HG03457 (cell line): ENCODE data around the gene ABCC4.
"Not testable (repeated sequence)": the region's sequence is repeated elsewhere in the genome, so short reads cannot be mapped to it uniquely, and the experiment has no call there.

Experiments used
- ATAC-seq: cut with Tn5 transposase; IDR thresholded peaks from one replicate; pipeline ENCODE4 v1.9.1; 2021; ENCODE audit warnings: moderate number of reproducible peaks; ENCODE audit not compliant: unreplicated experiment

Gene ABCC4

GRCh38 chr13:95200386-95200957 lies 100.8 kb downstream of the ABCC4 start:
- not testable (repeated sequence) for ATAC-seq

- ATAC-seq, result no peak
Measured at GRCh38 chr13:95199896-95200295, 101.4 kb downstream of the ABCC4 start.

GRCh38 chr13:95198606-95199005 lies 102.6 kb downstream of the ABCC4 start:
- not testable (repeated sequence) for ATAC-seq

GRCh38 chr13:95197548-95197947 lies 103.7 kb downstream of the ABCC4 start:
- ATAC-seq, result no peak

GRCh38 chr13:95195146-95195545 lies 106.1 kb downstream of the ABCC4 start:
- ATAC-seq, result no peak

- no peak for ATAC-seq
Measured at GRCh38 chr13:95193509-95194230, 107.6 kb downstream of the ABCC4 start.

- no peak for ATAC-seq
Measured at GRCh38 chr13:95192998-95193397, 108.3 kb downstream of the ABCC4 start.

GRCh38 chr13:95192564-95192945 lies 108.7 kb downstream of the ABCC4 start:
- ATAC-seq, result not testable (repeated sequence)

- peak; percentile 86 for ATAC-seq
Measured at GRCh38 chr13:95191821-95192563, 109.3 kb downstream of the ABCC4 start.

GRCh38 chr13:95188128-95188527 lies 113.1 kb downstream of the ABCC4 start:
- no peak for ATAC-seq

GRCh38 chr13:95185851-95186250 lies 115.4 kb downstream of the ABCC4 start:
- no peak for ATAC-seq

- no peak for ATAC-seq
Measured at GRCh38 chr13:95185311-95185710, 115.9 kb downstream of the ABCC4 start.

- no peak for ATAC-seq
Measured at GRCh38 chr13:95184317-95184716, 116.9 kb downstream of the ABCC4 start.

- ATAC-seq, result no peak
Measured at GRCh38 chr13:95182570-95183265, 118.5 kb downstream of the ABCC4 start.

- ATAC-seq, result no peak
Measured at GRCh38 chr13:95181586-95181985, 119.7 kb downstream of the ABCC4 start.

GRCh38 chr13:95180513-95181245 lies 120.6 kb downstream of the ABCC4 start:
- ATAC-seq, result no peak

GRCh38 chr13:95176611-95177259 lies 124.5 kb downstream of the ABCC4 start:
- ATAC-seq, result no peak

- no peak for ATAC-seq
Measured at GRCh38 chr13:95174517-95174916, 126.7 kb downstream of the ABCC4 start.

- ATAC-seq, result no peak
Measured at GRCh38 chr13:95168191-95168590, 133.1 kb downstream of the ABCC4 start.

- ATAC-seq, result not testable (repeated sequence)
Measured at GRCh38 chr13:95167003-95167402, 134.2 kb downstream of the ABCC4 start.
